Smooth muscle cell (in vitro differentiated cells): ENCODE data around the gene MYO5C. TPM values are rescaled to one million over a fixed set of nuclear protein-coding genes. Genes with fewer than 3 reads are reported as not detected.
"Not testable (repeated sequence)": the region's sequence is repeated elsewhere in the genome, so short reads cannot be mapped to it uniquely, and the experiment has no call there.

Experiments used
- DNase-seq: peaks from one replicate; lab custom pipeline; 2025; ENCODE audit not compliant: unreplicated experiment; lab: John Stamatoyannopoulos, UW
- H2AFZ ChIP-seq: fragments of 200-600 bp; sonication (generic); 2 replicates; pipeline ENCODE4 v1.6.0; 2016; ENCODE audit warnings: antibody characterized with exemption, low read depth, mild to moderate bottlenecking
- H3F3A ChIP-seq: fragments of 200-600 bp; sonication (generic); 2 replicates; pipeline ENCODE4 v1.6.0; 2017; ENCODE audit warnings: antibody characterized with exemption, low read depth
- H3K27ac ChIP-seq: fragments of 200-600 bp; sonication (generic); 2 replicates; pipeline ENCODE4 v1.5.1; 2016; ENCODE audit warnings: low read depth, mild to moderate bottlenecking
- H3K27me3 ChIP-seq: fragments of 200-600 bp; sonication (generic); 2 replicates; pipeline ENCODE4 v1.6.1; 2016; ENCODE audit warnings: low read depth, mild to moderate bottlenecking
- H3K36me3 ChIP-seq: fragments of 200-600 bp; sonication (generic); 2 replicates; pipeline ENCODE4 v1.5.1; 2016; ENCODE audit warnings: low read depth
- H3K4me1 ChIP-seq: fragments of 200-600 bp; sonication (generic); 2 replicates; pipeline ENCODE4 v1.5.1; 2016; ENCODE audit warnings: low read depth
- H3K4me2 ChIP-seq: fragments of 200-600 bp; sonication (generic); 2 replicates; pipeline ENCODE4 v1.6.0; 2016; ENCODE audit warnings: mild to moderate bottlenecking
- H3K4me3 ChIP-seq: fragments of 200-600 bp; sonication (generic); 2 replicates; pipeline ENCODE4 v1.5.1; 2016; ENCODE audit warnings: mild to moderate bottlenecking
- H3K79me2 ChIP-seq: fragments of 200-600 bp; sonication (generic); 2 replicates; pipeline ENCODE4 v1.6.0; 2016; ENCODE audit warnings: low read depth, mild to moderate bottlenecking
- H3K9ac ChIP-seq: fragments of 200-600 bp; sonication (generic); 2 replicates; pipeline ENCODE4 v1.6.0; 2016; ENCODE audit warnings: low read depth
- H3K9me3 ChIP-seq: fragments of 200-600 bp; sonication (generic); replicated peaks from 2 replicates; pipeline ENCODE4 v1.5.1; 2016; ENCODE audit warnings: low read depth
- H4K20me1 ChIP-seq: fragments of 200-600 bp; sonication (generic); 2 replicates; pipeline ENCODE4 v1.6.0; 2016; ENCODE audit warnings: low read depth
- WGBS: methylation state at CpG from one replicate; pipeline ENCODE4 v1.1.7; 2016; ENCODE audit warnings: low lambda C conversion rate; 5-methylcytosine and 5-hydroxymethylcytosine counted together
- polyA plus RNA-seq: library from polyadenylated mRNA; unstranded; fragments of >200 nt; fragmentation: Nextera tagmentation; extraction: Ambion mirVana; gene quantifications from 2 replicates; pipeline ENCODE4 v1.2.1, GENCODE V29; 2016
- total RNA-seq: library from RNA; depleted of rRNA; stranded (reverse); fragments of >200 nt; gene quantifications from 2 replicates; pipeline ENCODE4 v1.2.3, GENCODE V29; 2014
- TF ChIP-seq, protein P1 (sequence below): fragments of 200-600 bp; sonication (generic); IDR thresholded peaks from 2 replicates; pipeline ENCODE4 v1.5.1; 2017; ENCODE audit warnings: borderline replicate concordance, mild to moderate bottlenecking, antibody characterized with exemption; ENCODE audit not compliant: insufficient read depth, poor library complexity, severe bottlenecking

The MYO5C gene
- total and polyA plus RNA-seq, 2 experiments from 2014 or later, result 0.26 to 1.5 TPM

- DNase-seq, result no peak
- H3K79me2 ChIP-seq, result no peaks in the 10 kb centered on the region
- no peak overlapping the region for H3K4me2 ChIP-seq
- no peak overlapping the region for H3K27ac ChIP-seq
- 94% methylated on average over 7 of the region's 7 CpGs for WGBS
- no peaks in the 10 kb centered on the region for H3F3A ChIP-seq
- no peaks in the 10 kb centered on the region for H3K9me3 ChIP-seq
- TF ChIP-seq, protein P1, sequence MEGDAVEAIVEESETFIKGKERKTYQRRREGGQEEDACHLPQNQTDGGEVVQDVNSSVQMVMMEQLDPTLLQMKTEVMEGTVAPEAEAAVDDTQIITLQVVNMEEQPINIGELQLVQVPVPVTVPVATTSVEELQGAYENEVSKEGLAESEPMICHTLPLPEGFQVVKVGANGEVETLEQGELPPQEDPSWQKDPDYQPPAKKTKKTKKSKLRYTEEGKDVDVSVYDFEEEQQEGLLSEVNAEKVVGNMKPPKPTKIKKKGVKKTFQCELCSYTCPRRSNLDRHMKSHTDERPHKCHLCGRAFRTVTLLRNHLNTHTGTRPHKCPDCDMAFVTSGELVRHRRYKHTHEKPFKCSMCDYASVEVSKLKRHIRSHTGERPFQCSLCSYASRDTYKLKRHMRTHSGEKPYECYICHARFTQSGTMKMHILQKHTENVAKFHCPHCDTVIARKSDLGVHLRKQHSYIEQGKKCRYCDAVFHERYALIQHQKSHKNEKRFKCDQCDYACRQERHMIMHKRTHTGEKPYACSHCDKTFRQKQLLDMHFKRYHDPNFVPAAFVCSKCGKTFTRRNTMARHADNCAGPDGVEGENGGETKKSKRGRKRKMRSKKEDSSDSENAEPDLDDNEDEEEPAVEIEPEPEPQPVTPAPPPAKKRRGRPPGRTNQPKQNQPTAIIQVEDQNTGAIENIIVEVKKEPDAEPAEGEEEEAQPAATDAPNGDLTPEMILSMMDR, result no peak
- H3K4me1 ChIP-seq, result no peaks in the 10 kb centered on the region
- no peak overlapping the region for H2AFZ ChIP-seq
- no peaks in the 10 kb centered on the region for H3K36me3 ChIP-seq
- no peak overlapping the region for H3K9ac ChIP-seq
- no peaks in the 10 kb centered on the region for H3K27me3 ChIP-seq
- no peak overlapping the region for H3K4me3 ChIP-seq
- H4K20me1 ChIP-seq, result no peaks in the 10 kb centered on the region
Measured at GRCh38 chr15:52243286-52243685, 52.3 kb downstream of the MYO5C start.

DNA sequence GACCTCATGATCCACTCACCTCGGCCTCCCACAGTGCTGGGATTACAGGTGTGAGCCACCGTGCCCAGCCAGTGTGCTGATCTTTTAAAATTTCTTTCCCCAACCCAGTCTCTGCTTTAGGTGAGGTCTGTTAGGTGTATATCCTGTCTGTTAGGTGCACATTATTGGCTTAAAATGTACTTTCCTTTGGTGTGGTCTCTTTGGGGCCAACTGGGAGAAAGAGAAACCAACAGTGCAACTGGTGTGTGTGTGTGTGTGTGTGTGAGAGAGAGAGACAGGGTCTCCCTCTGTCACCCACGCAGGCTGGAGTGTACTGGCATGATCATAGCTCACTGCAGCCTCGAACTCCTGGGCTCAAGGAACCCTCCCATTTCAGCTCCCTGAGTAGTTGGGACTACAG is 54.1 kb downstream of the MYO5C start:
- Histone ChIP-seq H3K27ac (no peak overlapping the region), H2AFZ (no peak overlapping the region), H3K9ac (no peak overlapping the region), H3K4me3 (no peak overlapping the region), H3K4me2 (no peak overlapping the region), H3K27me3 (no peaks in the 10 kb centered on the region), H3K9me3 (no peaks in the 10 kb centered on the region), H3K36me3 (no peaks in the 10 kb centered on the region), H3K79me2 (no peaks in the 10 kb centered on the region), H3F3A (no peaks in the 10 kb centered on the region), H4K20me1 (no peaks in the 10 kb centered on the region), H3K4me1 (no peaks in the 10 kb centered on the region)
- TF ChIP-seq, protein P1, result no peak
- DNase-seq, result no peak
- WGBS, result 93% methylated on average over 4 of the region's 4 CpGs

DNA sequence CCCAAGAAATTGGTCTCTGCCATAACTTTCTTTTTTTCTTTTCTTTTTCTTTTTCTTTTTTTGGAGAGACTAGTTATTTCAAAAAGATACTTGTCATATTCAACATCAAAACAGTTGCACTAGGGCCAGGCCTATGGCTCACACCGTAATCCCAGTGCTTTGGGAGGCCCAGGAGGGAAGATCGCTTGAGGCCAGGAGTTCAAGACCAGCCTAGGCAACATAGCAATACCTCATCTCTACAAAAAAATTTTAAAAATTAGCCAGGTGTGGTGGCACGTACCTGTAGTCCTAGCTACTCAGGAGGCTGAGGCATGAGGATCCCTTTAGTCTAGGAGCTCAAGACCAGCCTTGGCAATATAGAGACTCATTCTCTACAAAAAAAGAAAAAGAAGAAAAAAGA is 55.4 kb downstream of the MYO5C start:
- WGBS, result 94% methylated on average over 3 of the region's 3 CpGs
- TF ChIP-seq, protein P1, result no peak
- no peak overlapping the region for H3K9ac ChIP-seq
- DNase-seq, result no peak
- H3K36me3 ChIP-seq, result no peaks in the 10 kb centered on the region
- H3K27ac ChIP-seq, result no peak overlapping the region
- H3K79me2 ChIP-seq, result no peaks in the 10 kb centered on the region
- H3K27me3 ChIP-seq, result no peaks in the 10 kb centered on the region
- no peak overlapping the region for H3K4me2 ChIP-seq
- H2AFZ ChIP-seq, result no peak overlapping the region
- H4K20me1 ChIP-seq, result no peaks in the 10 kb centered on the region
- H3F3A ChIP-seq, result no peaks in the 10 kb centered on the region
- no peaks in the 10 kb centered on the region for H3K4me1 ChIP-seq
- H3K4me3 ChIP-seq, result no peak overlapping the region
- H3K9me3 ChIP-seq, result no peaks in the 10 kb centered on the region

DNA sequence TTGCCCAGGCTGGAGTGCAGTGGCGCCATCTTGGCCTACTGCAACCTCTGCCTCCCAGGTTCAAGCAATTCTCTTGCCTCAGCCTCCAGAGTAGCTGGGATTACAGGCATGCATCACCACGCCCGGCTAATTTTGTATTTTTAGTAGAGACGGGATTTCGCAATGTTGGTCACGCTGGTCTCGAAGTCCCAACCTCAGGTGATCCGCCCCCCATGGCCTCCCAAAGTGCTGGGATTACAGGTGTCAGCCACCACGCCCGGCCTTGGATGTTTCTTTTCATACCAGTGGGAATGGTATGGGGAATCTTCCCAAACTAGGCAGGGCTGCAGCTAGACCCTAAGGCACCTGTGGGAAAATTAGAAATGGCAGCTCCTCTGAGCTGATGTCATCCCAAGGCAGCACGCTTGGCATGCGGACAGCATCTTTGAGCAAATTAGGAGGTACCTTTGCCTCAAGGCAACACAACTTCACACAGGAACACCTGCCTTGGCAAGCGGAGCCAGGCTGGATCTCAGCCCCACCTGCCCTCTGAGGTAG is 56.5 kb downstream of the MYO5C start:
- DNase-seq, H2AFZ ChIP-seq, H3K27ac ChIP-seq, H3F3A ChIP-seq, H4K20me1 ChIP-seq, H3K4me3 ChIP-seq, H3K79me2 ChIP-seq, H3K9ac ChIP-seq, H3K36me3 ChIP-seq, H3K9me3 ChIP-seq, H3K27me3 ChIP-seq, H3K4me2 ChIP-seq, H3K4me1 ChIP-seq: not testable (repeated sequence)
- 98% methylated on average over 13 of the region's 13 CpGs for WGBS
